Lung microvascular endothelial cell (primary cell): Measurements from ENCODE around the gene SLC8B1. TPM values are rescaled to one million over a fixed set of nuclear protein-coding genes. Genes with fewer than 3 reads are reported as not detected.

Source experiments
- DNase-seq, 2 donors: peaks; one replicate each; pipeline versions ENCODE4 v3.0.0 to v3.0.0-alpha.2; 2010; ENCODE audit warnings: low read depth in 2 of 2
- total RNA-seq: library from RNA; depleted of rRNA; stranded (reverse); fragments of >200 nt; gene quantifications from 2 replicates; pipeline ENCODE4 v1.2.1, GENCODE V29; 2014

The SLC8B1 gene
- total RNA-seq, 1 donor from 2014 or later: 17.9 TPM

- DNase-seq: no peak
Observed at GRCh38 chr12:113248842-113249435, 86.0 kb downstream of the SLC8B1 start.

Other genes starting within 250 kb of the SLC8B1 start
- gene RASAL1, start 199.3 kb downstream of the SLC8B1 start, total RNA-seq: not detected in 2 replicates
- gene CFAP73, start 185.4 kb downstream of the SLC8B1 start, total RNA-seq: not detected in 2 replicates
- gene DDX54, start 149.6 kb downstream of the SLC8B1 start, total RNA-seq: 30.2 and 31.4 TPM in 2 replicates
- 13.1 and 15.9 TPM in 2 replicates for gene RITA1, start 149.4 kb downstream of the SLC8B1 start, total RNA-seq
- 3.8 and 4.6 TPM in 2 replicates for gene TPCN1, start 113.6 kb downstream of the SLC8B1 start, total RNA-seq
- gene PLBD2, start 23.5 kb upstream of the SLC8B1 start, total RNA-seq: 9.9 and 13.7 TPM in 2 replicates
- gene SDS, start 68.8 kb upstream of the SLC8B1 start, total RNA-seq: not detected in 2 replicates
- gene SDSL, start 87.3 kb upstream of the SLC8B1 start, total RNA-seq: 3.9 and 4.2 TPM in 2 replicates
- not detected in 2 replicates for gene LHX5, start 136.8 kb upstream of the SLC8B1 start, total RNA-seq